ENCODE measurements around the gene COMMD10.

- TF ChIP-seq, protein P1, sequence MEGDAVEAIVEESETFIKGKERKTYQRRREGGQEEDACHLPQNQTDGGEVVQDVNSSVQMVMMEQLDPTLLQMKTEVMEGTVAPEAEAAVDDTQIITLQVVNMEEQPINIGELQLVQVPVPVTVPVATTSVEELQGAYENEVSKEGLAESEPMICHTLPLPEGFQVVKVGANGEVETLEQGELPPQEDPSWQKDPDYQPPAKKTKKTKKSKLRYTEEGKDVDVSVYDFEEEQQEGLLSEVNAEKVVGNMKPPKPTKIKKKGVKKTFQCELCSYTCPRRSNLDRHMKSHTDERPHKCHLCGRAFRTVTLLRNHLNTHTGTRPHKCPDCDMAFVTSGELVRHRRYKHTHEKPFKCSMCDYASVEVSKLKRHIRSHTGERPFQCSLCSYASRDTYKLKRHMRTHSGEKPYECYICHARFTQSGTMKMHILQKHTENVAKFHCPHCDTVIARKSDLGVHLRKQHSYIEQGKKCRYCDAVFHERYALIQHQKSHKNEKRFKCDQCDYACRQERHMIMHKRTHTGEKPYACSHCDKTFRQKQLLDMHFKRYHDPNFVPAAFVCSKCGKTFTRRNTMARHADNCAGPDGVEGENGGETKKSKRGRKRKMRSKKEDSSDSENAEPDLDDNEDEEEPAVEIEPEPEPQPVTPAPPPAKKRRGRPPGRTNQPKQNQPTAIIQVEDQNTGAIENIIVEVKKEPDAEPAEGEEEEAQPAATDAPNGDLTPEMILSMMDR (IDR thresholded peaks at IDR 0.05; ENCODE audit: poor library complexity) = no peak
- no peak for TF ChIP-seq EZH2phosphoT487 (IDR thresholded peaks at IDR 0.05; ENCODE audit: low read depth, severe bottlenecking, unreplicated experiment)
Observed at GRCh38 chr5:116088062-116088461, 3.2 kb downstream of the COMMD10 start.

All from hepatocyte (in vitro differentiated cells).